Measurements from ENCODE around the gene MBOAT2.
"Not testable (repeated sequence)": the region's sequence is repeated elsewhere in the genome, so short reads cannot be mapped to it uniquely, and the experiment has no call there.

- TF ChIP-seq CTCF, POLR2A (IDR thresholded peaks at IDR 0.05): not testable (repeated sequence)
These were observed 99.6 kb downstream of the MBOAT2 start for GRCh38 chr2:8903924-8904323.
